DND-41 (cell line): ENCODE measurements around the gene NARS2.

Experiments used
- ATAC-seq: fragments of 200-7000 bp; cut with Tn5 transposase; 3 replicates; pipeline ENCODE4 v1.9.1; 2021; ENCODE audit warnings: low read depth; ENCODE audit not compliant: insufficient read depth
- DNase-seq: peaks from one replicate; pipeline ENCODE4 v3.0.0-alpha.2; 2020
- H2AFZ ChIP-seq: 2 replicates; pipeline ENCODE4 v1.6.0; 2012; ENCODE audit warnings: low read depth, low read length
- H3K27ac ChIP-seq: 2 replicates; pipeline ENCODE4 v1.5.1; 2012; ENCODE audit warnings: low read length, inconsistent platforms
- H3K27me3 ChIP-seq: fragments of 200-600 bp; sonication (generic); 2 replicates; pipeline ENCODE4 v1.6.0; 2012; ENCODE audit warnings: low read length, mild to moderate bottlenecking, inconsistent platforms; ENCODE audit not compliant: insufficient read depth, poor library complexity
- H3K36me3 ChIP-seq: 2 replicates; pipeline ENCODE4 v1.5.1; 2012; ENCODE audit warnings: low read length, inconsistent platforms; ENCODE audit not compliant: insufficient read depth
- H3K4me1 ChIP-seq: 2 replicates; pipeline ENCODE4 v1.5.1; 2012; ENCODE audit warnings: mild to moderate bottlenecking, low read length; ENCODE audit not compliant: insufficient read depth
- H3K4me2 ChIP-seq: 2 replicates; pipeline ENCODE4 v1.6.0; 2012; ENCODE audit warnings: mild to moderate bottlenecking, moderate library complexity, low read length, inconsistent platforms; ENCODE audit not compliant: insufficient read depth
- H3K4me3 ChIP-seq, 2 experiments: fragments of 200-600 bp in 1 of 2; shearing (Covaris generic) in 1 of 2; 2 replicates each; pipeline ENCODE4 v1.5.1; 2012 to 2016; ENCODE audit warnings: inconsistent platforms in 2 of 2, low read length in 2 of 2, mild to moderate bottlenecking in 2 of 2, low read depth in 1 of 2, moderate library complexity in 1 of 2
- H3K79me2 ChIP-seq: 2 replicates; pipeline ENCODE4 v1.6.0; 2012; ENCODE audit warnings: low read length, inconsistent platforms; ENCODE audit not compliant: insufficient read depth
- H3K9ac ChIP-seq: 2 replicates; pipeline ENCODE4 v1.6.0; 2012; ENCODE audit warnings: low read depth, mild to moderate bottlenecking, inconsistent platforms, low read length, moderate library complexity
- H3K9me3 ChIP-seq: 2 replicates; pipeline ENCODE4 v1.5.1; 2012; ENCODE audit warnings: low read length, moderate library complexity, mild to moderate bottlenecking, inconsistent platforms; ENCODE audit not compliant: insufficient read depth, severe bottlenecking
- H4K20me1 ChIP-seq: 2 replicates; pipeline ENCODE4 v1.6.0; 2012; ENCODE audit warnings: low read length; ENCODE audit not compliant: insufficient read depth
- CTCF ChIP-seq: IDR thresholded peaks from 2 replicates; pipeline ENCODE4 v1.5.1; 2012; ENCODE audit warnings: borderline replicate concordance, low read length, moderate library complexity, mild to moderate bottlenecking; ENCODE audit not compliant: poor library complexity, severe bottlenecking; ENCODE audit errors: extremely low read depth
- EZH2 ChIP-seq: IDR thresholded peaks from 3 replicates; pipeline ENCODE4 v1.6.1; 2012; ENCODE audit warnings: borderline replicate concordance, low read depth, mild to moderate bottlenecking, moderate library complexity, low read length, inconsistent platforms; ENCODE audit not compliant: severe bottlenecking

The NARS2 gene

GRCh38 chr11:78451371-78452150 is 123.1 kb downstream of the NARS2 start:
- H2AFZ ChIP-seq, result no peak overlapping the region
- no peaks in the 10 kb centered on the region for H3K9me3 ChIP-seq
- H3K4me1 ChIP-seq, result peaks cover 20% of the 10 kb centered on the region
- H3K4me3 ChIP-seq, result no peak overlapping the region
- H3K36me3 ChIP-seq, result peaks cover 8% of the 10 kb centered on the region
- ATAC-seq (no peak), DNase-seq (no peak)
- no peak overlapping the region for H3K27ac ChIP-seq
- H4K20me1 ChIP-seq, result no peaks in the 10 kb centered on the region
- no peaks in the 10 kb centered on the region for H3K79me2 ChIP-seq
- no peaks in the 10 kb centered on the region for H3K27me3 ChIP-seq
- no peak overlapping the region for H3K9ac ChIP-seq
- no peak for TF ChIP-seq EZH2
- no peak for TF ChIP-seq CTCF
- no peak overlapping the region for H3K4me2 ChIP-seq

- Histone ChIP-seq H3K27me3 (no peaks in the 10 kb centered on the region), H3K4me1 (peaks cover 20% of the 10 kb centered on the region), H3K36me3 (peaks cover 6% of the 10 kb centered on the region)
These were observed 123.8 kb downstream of the NARS2 start for GRCh38 chr11:78450866-78451265.

GRCh38 chr11:78449866-78450265 is 124.8 kb downstream of the NARS2 start:
- Histone ChIP-seq H3K4me2 (no peak overlapping the region), H4K20me1 (no peaks in the 10 kb centered on the region), H3K9me3 (no peaks in the 10 kb centered on the region), H3K27ac (no peak overlapping the region), H2AFZ (no peak overlapping the region), H3K4me3 (no peak overlapping the region), H3K9ac (no peak overlapping the region), H3K27me3 (no peaks in the 10 kb centered on the region), H3K79me2 (no peaks in the 10 kb centered on the region), H3K36me3 (peaks cover 2% of the 10 kb centered on the region), H3K4me1 (peaks cover 20% of the 10 kb centered on the region)
- TF ChIP-seq EZH2 (no peak), CTCF (no peak)
- DNase-seq, result no peak
- no peak for ATAC-seq

More at GRCh38 chr11:78450866-78451265, 123.8 kb downstream of the NARS2 start:
- Histone ChIP-seq H2AFZ (no peak overlapping the region), H3K4me3 (no peak overlapping the region), H3K9me3 (no peaks in the 10 kb centered on the region), H4K20me1 (no peaks in the 10 kb centered on the region), H3K79me2 (no peaks in the 10 kb centered on the region), H3K9ac (no peak overlapping the region), H3K27ac (no peak overlapping the region), H3K4me2 (no peak overlapping the region)
- DNase-seq (no peak), ATAC-seq (no peak)
- TF ChIP-seq CTCF (no peak), EZH2 (no peak)
